K562 (cell line): ENCODE results near the gene STK11. TPM values are rescaled to one million over a fixed set of nuclear protein-coding genes. Genes with fewer than 3 reads are reported as not detected.

ENCODE experiments used
- ATF7 ChIP-seq: fragments of 450-650 bp; IDR thresholded peaks from 2 replicates; pipeline ENCODE4 v1.7.1; 2014; ENCODE audit warnings: mild to moderate bottlenecking, moderate library complexity
- CBX3 ChIP-seq, 2 experiments: IDR thresholded peaks; 1 replicate in 1 of 2; 2 replicates in 1 of 2; pipeline ENCODE4 v1.6.1; 2012; ENCODE audit warnings: inconsistent platforms in 2 of 2, low read length in 2 of 2, borderline replicate concordance in 1 of 2, control low read depth in 1 of 2
- CGGBP1 ChIP-seq: fragments of 250-450 bp; sonication (Bioruptor Pico); IDR thresholded peaks from 2 replicates; pipeline ENCODE4 v1.9.0; 2021; ENCODE audit warnings: mild to moderate bottlenecking
- CREM ChIP-seq: IDR thresholded peaks from 2 replicates; pipeline ENCODE4 v1.6.1; 2014; ENCODE audit warnings: antibody characterized with exemption, low read depth
- CTBP1 ChIP-seq: fragments of 450-650 bp; IDR thresholded peaks from 2 replicates; pipeline ENCODE4 v1.6.1; 2016; ENCODE audit warnings: borderline replicate concordance
- DDX20 ChIP-seq: fragments of 450-650 bp; IDR thresholded peaks from 2 replicates; pipeline ENCODE4 v1.6.1; 2016; ENCODE audit warnings: missing genetic modification characterization, low read depth, mild to moderate bottlenecking, missing compliant biosample characterization, moderate library complexity
- DMBX1 ChIP-seq: fragments of 250-450 bp; sonication (Bioruptor Pico); IDR thresholded peaks from 2 replicates; pipeline ENCODE4 v1.8.0; 2022; ENCODE audit warnings: inconsistent platforms, mild to moderate bottlenecking, moderate library complexity, borderline replicate concordance
- ETV1 ChIP-seq: fragments of 450-650 bp; conservative IDR thresholded peaks from 2 replicates; pipeline ENCODE4 v1.6.1; 2016; ENCODE audit warnings: missing genetic modification characterization, control low read depth, low read depth, missing compliant biosample characterization
- KAT2B ChIP-seq: IDR thresholded peaks from one replicate; pipeline ENCODE4 v1.6.1; 2012; ENCODE audit warnings: low read depth, mild to moderate bottlenecking, control low read depth, inconsistent platforms, low read length, moderate library complexity
- L3MBTL2 ChIP-seq: fragments of 450-650 bp; IDR thresholded peaks from 2 replicates; pipeline ENCODE4 v1.6.1; 2016; ENCODE audit warnings: mild to moderate bottlenecking, moderate library complexity
- MCM2 ChIP-seq: fragments of 450-650 bp; IDR thresholded peaks from 2 replicates; pipeline ENCODE4 v1.6.1; 2017; ENCODE audit warnings: low read depth, mild to moderate bottlenecking
- RUNX1 ChIP-seq: sonication (generic); IDR thresholded peaks from 2 replicates; pipeline ENCODE4 v1.6.1; 2016; ENCODE audit warnings: antibody characterized with exemption, low read depth
- SMARCB1 ChIP-seq: IDR thresholded peaks from 2 replicates; pipeline ENCODE4 v1.6.1; 2011; ENCODE audit warnings: improper control_type of control experiment, low read depth; ENCODE audit not compliant: insufficient read length
- SREBF1 ChIP-seq: fragments of 150-350 bp; IDR thresholded peaks from 2 replicates; pipeline ENCODE4 v1.6.1; 2014; ENCODE audit warnings: antibody characterized with exemption, low read depth, low read length, borderline replicate concordance
- TAL1 ChIP-seq: fragments of 450-650 bp; IDR thresholded peaks from 2 replicates; pipeline ENCODE4 v1.6.1; 2016; ENCODE audit warnings: mild to moderate bottlenecking
- TCF7L2 ChIP-seq: fragments of 150-350 bp; IDR thresholded peaks from 2 replicates; pipeline ENCODE4 v1.6.1; 2016; ENCODE audit warnings: low read depth, mild to moderate bottlenecking, low read length, moderate library complexity
- THAP12 ChIP-seq: fragments of 250-450 bp; sonication (Bioruptor Pico); IDR thresholded peaks from 2 replicates; pipeline ENCODE4 v1.9.0; 2021; ENCODE audit warnings: mild to moderate bottlenecking, inconsistent platforms
- TOE1 ChIP-seq, 2 experiments: fragments of 450-650 bp in 1 of 2; sonication (generic) in 1 of 2; formaldehyde crosslinking in 1 of 2; IDR thresholded peaks; 2 replicates each; pipeline versions ENCODE4 v1.7.1 to v1.8.0; 2016 to 2022; ENCODE audit warnings: borderline replicate concordance in 2 of 2, mild to moderate bottlenecking in 2 of 2, antibody characterized with exemption in 1 of 2, inconsistent platforms in 1 of 2, low read depth in 1 of 2, missing genetic modification reagents in 1 of 2, moderate library complexity in 1 of 2
- TRIM28 ChIP-seq: fragments of 450-650 bp; IDR thresholded peaks from 2 replicates; pipeline ENCODE4 v1.6.1; 2017
- WHSC1 ChIP-seq: IDR thresholded peaks from one replicate; pipeline ENCODE4 v1.6.1; 2012; ENCODE audit warnings: low read length, control low read depth, inconsistent platforms
- ZC3H11A ChIP-seq: IDR thresholded peaks from 2 replicates; pipeline ENCODE4 v1.6.1; 2012; ENCODE audit warnings: low read depth, low read length, improper control_type of control experiment
- ZFX ChIP-seq: sonication (generic); formaldehyde crosslinking; IDR thresholded peaks from 2 replicates; pipeline ENCODE4 v1.8.0; 2022; ENCODE audit warnings: mild to moderate bottlenecking, missing genetic modification reagents, moderate library complexity
- ZHX1 ChIP-seq: fragments of 150-350 bp; conservative IDR thresholded peaks from 2 replicates; pipeline ENCODE4 v1.6.1; 2014; ENCODE audit warnings: low read length
- ZNF124 ChIP-seq: sonication (generic); formaldehyde crosslinking; IDR thresholded peaks from 2 replicates; pipeline ENCODE4 v1.8.1; 2022; ENCODE audit warnings: missing genetic modification reagents
- ZNF695 ChIP-seq: fragments of 450-650 bp; formaldehyde crosslinking; IDR thresholded peaks from 2 replicates; pipeline ENCODE4 v1.4.0; 2020; ENCODE audit warnings: mild to moderate bottlenecking, moderate library complexity
- polyA plus RNA-seq, 8 experiments: library from polyadenylated mRNA; depleted of rRNA in 4 of 8; stranded (reverse) in 5 of 8; unstranded in 3 of 8; fragments of >200 nt; fragmentation: Nextera tagmentation in 2 of 8; fragmentation: Illumina TruSeq in 1 of 8; extraction: Ambion mirVana in 2 of 8; extraction: Trizol in 1 of 8; gene quantifications; 2 replicates each; pipeline versions ENCODE4 v1.2.1 to v1.2.3, GENCODE V29; 2011 to 2014; ENCODE audit warnings: inconsistent platforms in 1 of 8, missing spikeins in 1 of 8
- total RNA-seq, 7 experiments: library from RNA; depleted of rRNA in 6 of 7; stranded (reverse); fragments of >200 nt in 6 of 7; fragmentation: Illumina TruSeq in 2 of 7; extraction: Trizol in 2 of 7; gene quantifications; 2 replicates each; pipeline versions ENCODE4 v1.2.1 to v1.2.3, GENCODE V29; 2011 to 2021; ENCODE audit warnings: low replicate concordance in 1 of 7

STK11 gene
- total and polyA plus RNA-seq, 9 of the 15 experiments (the other 6 are each of a cell fraction or from before 2014, with no cell fraction given), result 0.15 to 96.5 (median 31.7) TPM

- TF ChIP-seq ATF7 (no peak), WHSC1 (no peak), CTBP1 (no peak), TOE1 (IDR thresholded peaks at IDR 0.05; ENCODE audit: borderline replicate concordance) (no peak), TOE1 (CRISPR knock-in tag; IDR thresholded peaks at IDR 0.05; ENCODE audit: borderline replicate concordance, low read depth) (no peak), CBX3 (IDR thresholded peaks at IDR 0.05; ENCODE audit: borderline replicate concordance in 1 of 2, low read length in 2 of 2) (no peak), ZC3H11A (no peak), THAP12 (CRISPR knock-in tag) (0 out of 2 replicates have a peak, but pooled peaks have one; percentile 36), DMBX1 (CRISPR knock-in tag) (peak; percentile 19; the same call in 1 of the 2 replicates), ETV1 (peak; percentile 45; the same call in 1 of the 2 replicates), SMARCB1 (no peak), MCM2 (no peak), L3MBTL2 (peak; percentile 51), ZFX (peak; percentile 69), TAL1 (no peak), SREBF1 (no peak), KAT2B (no peak), ZHX1 (no peak), TRIM28 (no peak), DDX20 (no peak), TCF7L2 (no peak), ZNF124 (CRISPR knock-in tag) (no peak), ZNF695 (no peak), CGGBP1 (CRISPR knock-in tag) (no peak), RUNX1 (no peak), CREM (peak; percentile 69)
Measured at GRCh38 chr19:1251330-1252220, 46.0 kb downstream of the STK11 start (continued).
